GM18951 (cell line): Measurements from ENCODE around the gene ZKSCAN1.
"Not testable (repeated sequence)": the region's sequence is repeated elsewhere in the genome, so short reads cannot be mapped to it uniquely, and the experiment has no call there.

Experiments used
- POLR2A ChIP-seq: IDR thresholded peaks from 4 replicates; pipeline ENCODE4 v1.6.1; 2011; ENCODE audit warnings: mild to moderate bottlenecking; ENCODE audit not compliant: insufficient read length, insufficient read depth; ENCODE audit errors: extremely low read depth
- in situ Hi-C: fragments of 300-500 bp; cut with MboI; formaldehyde crosslinking; loops from one replicate; pipeline ENCODE4 v1.12.0; 2022; ENCODE audit warnings: low sequenced_read_pairs, mixed read lengths, inconsistent platforms; ENCODE audit not compliant: unreplicated experiment

Gene ZKSCAN1

GRCh38 chr7:99992330-99993038 lies 22.9 kb upstream of the ZKSCAN1 start:
- in situ Hi-C loops: no loop called here
- no peak for TF ChIP-seq POLR2A

GRCh38 chr7:99994819-99995218 lies 20.6 kb upstream of the ZKSCAN1 start:
- in situ Hi-C loops: no loop called here
- no peak for TF ChIP-seq POLR2A

GRCh38 chr7:99996755-99997544 lies 18.4 kb upstream of the ZKSCAN1 start:
- no peak for TF ChIP-seq POLR2A
- in situ Hi-C loops: no loop called here

- peak; percentile 66 for TF ChIP-seq POLR2A
- in situ Hi-C loops: no loop called here
Observed at GRCh38 chr7:99997545-99998137, 17.8 kb upstream of the ZKSCAN1 start.

GRCh38 chr7:100000239-100000638 lies 15.2 kb upstream of the ZKSCAN1 start:
- TF ChIP-seq POLR2A: no peak
- in situ Hi-C loops: no loop called here

GRCh38 chr7:100003711-100004661 lies 11.4 kb upstream of the ZKSCAN1 start:
- no peak for TF ChIP-seq POLR2A
- in situ Hi-C loops: no loop called here

- in situ Hi-C loops: no loop called here
- TF ChIP-seq POLR2A: no peak
Observed at GRCh38 chr7:100007887-100008286, 7.5 kb upstream of the ZKSCAN1 start.

- in situ Hi-C loops: no loop called here
- no peak for TF ChIP-seq POLR2A
Observed at GRCh38 chr7:100008525-100008924, 6.9 kb upstream of the ZKSCAN1 start.

- in situ Hi-C loops: not testable (repeated sequence)
Observed at GRCh38 chr7:100009952-100010351, 5.4 kb upstream of the ZKSCAN1 start.

- in situ Hi-C loops: no loop called here
- TF ChIP-seq POLR2A: no peak
Observed at GRCh38 chr7:100010901-100011300, 4.5 kb upstream of the ZKSCAN1 start.

- TF ChIP-seq POLR2A: no peak
- in situ Hi-C loops: no loop called here
Observed at GRCh38 chr7:100011516-100011915, 3.9 kb upstream of the ZKSCAN1 start.

GRCh38 chr7:100012385-100013327 lies 2.7 kb upstream of the ZKSCAN1 start:
- in situ Hi-C loops: not testable (repeated sequence)
